CD4-positive, CD25-positive, alpha-beta regulatory T cell (primary cell): ENCODE measurements around the gene CASP8AP2. TPM values are rescaled to one million over a fixed set of nuclear protein-coding genes. Genes with fewer than 3 reads are reported as not detected.
"Not testable (repeated sequence)": the region's sequence is repeated elsewhere in the genome, so short reads cannot be mapped to it uniquely, and the experiment has no call there.

ENCODE experiments used
- ATAC-seq, 2 donors: fragments of 150-1000 bp; cut with Tn5 transposase; one replicate each; pipeline ENCODE4 v1.10.0; 2021; ENCODE audit warnings: low read depth in 2 of 2, moderate number of reproducible peaks in 2 of 2, moderate library complexity in 1 of 2
- DNase-seq, 3 donors: peaks; one replicate each; pipeline versions ENCODE4 v3.0.0 to v3.0.0-alpha.2; 2012 to 2022; ENCODE audit warnings: mixed read lengths in 1 of 3
- H3K27ac ChIP-seq: one replicate; pipeline ENCODE4 v1.7.0; 2013; ENCODE audit warnings: mild to moderate bottlenecking, low read length; ENCODE audit not compliant: insufficient read depth, poor library complexity, severe bottlenecking
- H3K27me3 ChIP-seq: one replicate; pipeline ENCODE4 v1.7.0; 2013; ENCODE audit warnings: low read length; ENCODE audit not compliant: control insufficient read depth, insufficient read depth
- H3K36me3 ChIP-seq: one replicate; pipeline ENCODE4 v1.7.0; 2013; ENCODE audit warnings: mild to moderate bottlenecking, low read length, moderate library complexity; ENCODE audit not compliant: control insufficient read depth, insufficient read depth
- H3K4me1 ChIP-seq: 2 replicates; pipeline ENCODE4 v1.7.0; 2013; ENCODE audit warnings: mild to moderate bottlenecking, low read length; ENCODE audit not compliant: insufficient read depth, control insufficient read depth, poor library complexity, severe bottlenecking
- H3K4me3 ChIP-seq: one replicate; pipeline ENCODE4 v1.7.0; 2013; ENCODE audit warnings: low read depth, mild to moderate bottlenecking, low read length, moderate library complexity
- H3K9me3 ChIP-seq, 2 experiments: 1 replicate in 1 of 2; 2 replicates in 1 of 2; pipeline ENCODE4 v1.7.0; 2013; ENCODE audit warnings: low read length in 2 of 2, mild to moderate bottlenecking in 1 of 2, moderate library complexity in 1 of 2; ENCODE audit not compliant: control insufficient read depth in 2 of 2
- H3K27ac Mint-ChIP-seq, 3 donors: one replicate each; pipeline ENCODE4 v1.8.0; 2020 to 2022; ENCODE audit warnings: mild to moderate bottlenecking in 3 of 3, mixed read lengths in 3 of 3, moderate library complexity in 2 of 3
- H3K27me3 Mint-ChIP-seq: one replicate; pipeline ENCODE4 v1.8.0; 2022; ENCODE audit warnings: mild to moderate bottlenecking, mixed read lengths
- H3K36me3 Mint-ChIP-seq: one replicate; pipeline ENCODE4 v1.8.0; 2020; ENCODE audit warnings: mixed read lengths
- H3K4me1 Mint-ChIP-seq, 4 donors: one replicate each; pipeline ENCODE4 v1.8.0; 2020 to 2022; ENCODE audit warnings: mixed read lengths in 4 of 4, mild to moderate bottlenecking in 1 of 4
- H3K4me3 Mint-ChIP-seq, 4 donors: one replicate each; pipeline ENCODE4 v1.8.0; 2020 to 2022; ENCODE audit warnings: mild to moderate bottlenecking in 4 of 4, mixed read lengths in 4 of 4, moderate library complexity in 3 of 4
- H3K9me3 Mint-ChIP-seq, 7 donors: one replicate each; pipeline ENCODE4 v1.8.0; 2020 to 2022; ENCODE audit warnings: mixed read lengths in 7 of 7, mild to moderate bottlenecking in 3 of 7, moderate library complexity in 2 of 7
- polyA plus RNA-seq, 4 donors: library from polyadenylated mRNA; unstranded; fragments of 300-500 nt; fragmentation: Illumina TruSeq; gene quantifications; one replicate each; pipeline ENCODE4 v1.2.3, GENCODE V29; 2021
- total RNA-seq: library from RNA; stranded (reverse); gene quantifications from one replicate; pipeline ENCODE4 v1.2.3, GENCODE V29; 2022

CASP8AP2 gene
- total and polyA plus RNA-seq, 5 donors from 2014 or later = 30.8 to 59.2 (median 51.0) TPM

DNA sequence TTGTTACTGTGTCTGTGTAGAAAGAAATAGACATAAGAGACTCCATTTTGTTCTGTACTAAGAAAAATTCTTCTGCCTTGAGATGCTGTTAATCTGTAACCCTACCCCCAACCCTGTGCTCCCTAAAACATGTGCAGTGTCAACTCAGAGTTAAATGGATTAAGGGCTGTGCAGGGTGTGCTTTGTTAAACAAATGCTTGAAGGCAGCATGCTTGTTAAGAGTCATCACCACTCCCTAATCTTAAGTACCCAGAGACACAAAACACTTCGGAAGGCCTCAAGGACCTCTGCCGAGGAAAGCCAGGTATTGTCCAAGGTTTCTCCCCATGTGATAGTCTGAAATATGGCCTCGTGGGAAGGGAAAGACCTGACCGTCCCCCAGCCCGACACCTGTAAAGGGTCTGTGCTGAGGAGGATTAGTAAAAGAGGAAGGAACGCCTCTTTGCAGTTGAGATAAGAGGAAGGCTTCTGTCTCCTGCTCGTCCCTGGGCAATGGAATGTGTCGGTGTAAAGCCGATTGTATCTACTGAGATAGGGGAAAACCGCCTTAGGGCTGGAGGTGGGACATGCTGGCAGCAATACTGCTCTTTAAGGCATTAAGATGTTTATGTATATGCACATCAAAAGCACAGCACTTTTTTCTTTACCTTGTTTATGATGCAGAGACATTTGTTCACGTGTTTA, 61.3 kb downstream of the CASP8AP2 start:
- H3K27me3 ChIP-seq = peaks cover 14% of the 10 kb centered on the region
- not testable (repeated sequence) for H3K4me3 ChIP-seq, H3K4me3 Mint-ChIP-seq, H3K4me1 Mint-ChIP-seq, H3K27ac ChIP-seq, DNase-seq, H3K36me3 ChIP-seq, H3K9me3 ChIP-seq, H3K4me1 ChIP-seq, ATAC-seq, H3K27ac Mint-ChIP-seq, H3K36me3 Mint-ChIP-seq, H3K9me3 Mint-ChIP-seq
- H3K27me3 Mint-ChIP-seq = peaks cover 32% of the 10 kb centered on the region

DNA sequence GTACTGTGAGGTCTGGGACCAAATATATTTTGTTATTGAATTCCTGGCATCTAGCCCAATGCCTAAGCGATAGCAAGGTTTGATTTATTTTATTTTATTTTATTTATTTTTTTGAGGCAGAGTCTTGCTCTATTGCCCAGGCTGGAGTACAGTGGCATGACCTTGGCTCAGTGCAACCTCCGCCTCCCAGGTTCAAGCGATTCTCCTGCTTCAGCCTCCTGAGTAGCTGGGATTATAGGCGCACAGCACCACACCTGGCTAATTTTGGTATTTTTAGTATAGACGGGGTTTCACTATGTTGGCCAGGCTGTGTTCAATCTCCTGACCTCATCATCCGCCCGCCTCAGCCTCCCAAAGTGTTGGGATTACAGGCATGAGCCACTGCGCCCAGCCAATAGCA, 62.9 kb downstream of the CASP8AP2 start:
- H3K4me1 ChIP-seq, H3K4me3 ChIP-seq, ATAC-seq, H3K9me3 ChIP-seq, DNase-seq, H3K4me1 Mint-ChIP-seq, H3K36me3 ChIP-seq, H3K36me3 Mint-ChIP-seq, H3K27ac ChIP-seq, H3K4me3 Mint-ChIP-seq, H3K9me3 Mint-ChIP-seq, H3K27ac Mint-ChIP-seq: not testable (repeated sequence)
- peaks cover 39% of the 10 kb centered on the region for H3K27me3 Mint-ChIP-seq
- H3K27me3 ChIP-seq = peaks cover 14% of the 10 kb centered on the region

DNA sequence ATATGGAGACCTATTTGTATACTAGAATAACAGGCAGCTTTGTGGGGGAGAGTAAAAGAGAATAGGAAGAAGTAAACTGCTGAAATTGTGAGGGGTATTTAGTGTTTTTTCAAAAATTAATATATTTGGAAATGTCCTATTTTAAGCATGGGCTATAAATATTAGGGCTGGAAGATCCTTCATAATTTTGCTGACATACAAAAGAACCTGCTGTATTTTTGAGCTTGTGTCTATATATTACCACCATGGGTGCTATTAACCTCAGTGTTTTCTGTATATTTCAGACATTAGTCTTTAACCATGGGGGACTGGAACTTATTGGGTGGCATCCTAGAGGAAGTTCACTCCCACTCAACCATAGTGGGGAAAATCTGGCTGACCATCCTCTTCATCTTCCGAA, 64.5 kb downstream of the CASP8AP2 start, which contains the start of gene GJA10:
Gene GJA10, plus strand, starts transcription at position 301 of the 400 bp plus-strand sequence. Its CDS starts 0 bp downstream, at position 301.
- Histone ChIP-seq H3K4me1 (no peaks in the 10 kb centered on the region), H3K36me3 (no peaks in the 10 kb centered on the region), H3K27ac (no peak within 1 kb of the TSS), H3K27me3 (peaks cover 11% of the 10 kb centered on the region), H3K9me3 (no peaks in the 10 kb centered on the region), H3K4me3 (no peak within 1 kb of the TSS)
- no peak for ATAC-seq
- Mint-ChIP-seq H3K27me3 (peaks cover 32% of the 10 kb centered on the region), H3K27ac (no peak within 1 kb of the TSS), H3K4me3 (no peak within 1 kb of the TSS), H3K36me3 (no peaks in the 10 kb centered on the region), H3K9me3 (peaks cover 0 to 4% (median 0%) of the 10 kb centered on the region in 7 donors), H3K4me1 (peaks cover 0 to 5% (median 0%) of the 10 kb centered on the region in 4 donors)
- no peak for DNase-seq

DNA sequence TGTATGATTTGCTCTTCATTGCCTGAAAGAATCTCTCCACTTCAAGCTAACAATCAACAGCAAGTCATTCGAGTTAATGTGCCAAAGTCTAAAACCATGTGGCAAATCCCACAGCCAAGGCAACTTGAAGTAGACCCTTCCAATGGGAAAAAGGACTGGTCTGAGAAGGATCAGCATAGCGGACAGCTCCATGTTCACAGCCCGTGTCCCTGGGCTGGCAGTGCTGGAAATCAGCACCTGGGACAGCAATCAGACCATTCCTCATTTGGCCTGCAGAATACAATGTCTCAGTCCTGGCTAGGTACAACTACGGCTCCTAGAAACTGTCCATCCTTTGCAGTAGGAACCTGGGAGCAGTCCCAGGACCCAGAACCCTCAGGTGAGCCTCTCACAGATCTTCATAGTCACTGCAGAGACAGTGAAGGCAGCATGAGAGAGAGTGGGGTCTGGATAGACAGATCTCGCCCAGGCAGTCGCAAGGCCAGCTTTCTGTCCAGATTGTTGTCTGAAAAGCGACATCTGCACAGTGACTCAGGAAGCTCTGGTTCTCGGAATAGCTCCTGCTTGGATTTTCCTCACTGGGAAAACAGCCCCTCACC, 65.7 kb downstream of the CASP8AP2 start:
- ATAC-seq = no peak
- H3K9me3 ChIP-seq = no peaks in the 10 kb centered on the region
- H3K27me3 Mint-ChIP-seq = peaks cover 34% of the 10 kb centered on the region
- no peak overlapping the region for H3K27ac ChIP-seq
- no peaks in the 10 kb centered on the region for H3K36me3 ChIP-seq
- H3K4me3 ChIP-seq = no peak overlapping the region
- H3K4me1 Mint-ChIP-seq = peaks cover 0 to 5% (median 0%) of the 10 kb centered on the region in 4 donors
- no peak overlapping the region for H3K27ac Mint-ChIP-seq
- no peak for DNase-seq
- no peaks in the 10 kb centered on the region for H3K36me3 Mint-ChIP-seq
- H3K9me3 Mint-ChIP-seq = peaks cover 0 to 4% (median 0%) of the 10 kb centered on the region in 7 donors
- no peak overlapping the region for H3K4me3 Mint-ChIP-seq
- peaks cover 9% of the 10 kb centered on the region for H3K27me3 ChIP-seq
- no peaks in the 10 kb centered on the region for H3K4me1 ChIP-seq

DNA sequence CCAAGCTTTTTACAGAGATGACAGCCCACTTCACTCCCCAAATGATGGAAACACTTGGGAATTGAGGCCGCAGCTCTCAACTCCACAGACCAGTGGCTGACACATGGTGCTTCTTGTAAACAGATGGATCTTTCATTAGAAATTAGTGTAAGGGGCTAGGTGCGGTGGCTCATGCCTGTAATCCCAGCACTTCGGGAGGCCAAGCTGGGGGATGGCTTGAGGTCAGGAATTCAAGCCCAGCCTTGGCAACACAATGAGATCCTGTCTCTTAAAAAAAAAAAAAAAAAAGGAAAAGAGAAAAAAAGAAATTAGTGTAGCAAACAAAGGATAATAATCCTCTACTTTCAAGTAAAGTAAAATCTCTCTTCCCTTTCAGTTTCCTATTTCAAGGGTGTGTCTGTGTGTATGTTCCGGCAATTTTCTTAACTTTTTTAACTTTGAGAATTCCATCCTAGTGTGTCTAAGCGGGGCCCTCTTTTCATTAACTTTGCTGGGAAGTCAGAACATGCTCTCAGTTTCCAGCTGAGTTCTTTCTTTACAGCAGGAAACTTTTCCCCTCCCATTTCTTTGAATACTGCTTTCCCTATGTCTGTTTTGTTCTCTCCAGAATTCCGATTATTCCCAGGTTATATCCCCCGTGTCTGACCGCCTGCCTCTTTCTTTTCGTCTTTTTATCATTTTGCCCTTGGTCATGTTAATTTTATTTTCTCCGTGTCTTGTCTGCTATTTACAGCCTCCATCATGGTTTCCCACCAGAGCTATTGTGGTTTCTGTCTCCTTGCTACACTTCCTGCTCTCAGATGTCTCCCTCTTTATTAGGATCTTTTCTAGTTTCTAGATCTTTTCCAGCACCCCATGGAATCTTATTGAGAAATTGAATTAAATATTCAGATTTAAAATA, 80.6 kb downstream of the CASP8AP2 start:
- not testable (repeated sequence) for H3K4me1 ChIP-seq, H3K9me3 ChIP-seq, DNase-seq, H3K36me3 Mint-ChIP-seq, H3K27me3 Mint-ChIP-seq, ATAC-seq, H3K27me3 ChIP-seq, H3K27ac ChIP-seq, H3K27ac Mint-ChIP-seq, H3K36me3 ChIP-seq, H3K4me1 Mint-ChIP-seq, H3K4me3 ChIP-seq, H3K4me3 Mint-ChIP-seq, H3K9me3 Mint-ChIP-seq

DNA sequence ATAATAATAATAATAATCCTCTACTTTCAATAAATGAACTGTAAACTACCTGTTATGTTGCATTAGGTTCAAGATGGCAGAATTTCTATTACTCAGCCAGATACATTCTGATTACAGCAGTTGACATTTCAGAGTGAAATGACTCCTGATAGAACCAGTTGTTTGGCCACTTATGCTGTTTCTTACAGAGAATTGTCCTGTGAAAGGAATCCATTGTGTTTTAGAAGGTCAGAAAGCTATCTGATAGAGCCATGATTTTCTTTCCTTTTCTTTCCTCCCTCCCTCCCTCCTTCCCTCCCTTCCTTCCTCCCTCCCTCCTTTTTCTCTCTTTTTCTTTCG, 81.2 kb downstream of the CASP8AP2 start:
- peaks cover 0 to 6% (median 2%) of the 10 kb centered on the region in 7 donors for H3K9me3 Mint-ChIP-seq
- ATAC-seq (no peak), DNase-seq (no peak)
- H3K27ac Mint-ChIP-seq = no peak overlapping the region
- H3K36me3 Mint-ChIP-seq = no peaks in the 10 kb centered on the region
- peaks cover 0 to 2% of the 10 kb centered on the region in 2 experiments for H3K9me3 ChIP-seq
- H3K4me1 Mint-ChIP-seq = no peaks in the 10 kb centered on the region
- no peaks in the 10 kb centered on the region for H3K36me3 ChIP-seq
- no peak overlapping the region for H3K4me3 Mint-ChIP-seq
- H3K27ac ChIP-seq = no peak overlapping the region
- H3K27me3 Mint-ChIP-seq = peaks cover 8% of the 10 kb centered on the region
- peaks cover 4% of the 10 kb centered on the region for H3K27me3 ChIP-seq
- no peaks in the 10 kb centered on the region for H3K4me1 ChIP-seq
- no peak overlapping the region for H3K4me3 ChIP-seq

DNA sequence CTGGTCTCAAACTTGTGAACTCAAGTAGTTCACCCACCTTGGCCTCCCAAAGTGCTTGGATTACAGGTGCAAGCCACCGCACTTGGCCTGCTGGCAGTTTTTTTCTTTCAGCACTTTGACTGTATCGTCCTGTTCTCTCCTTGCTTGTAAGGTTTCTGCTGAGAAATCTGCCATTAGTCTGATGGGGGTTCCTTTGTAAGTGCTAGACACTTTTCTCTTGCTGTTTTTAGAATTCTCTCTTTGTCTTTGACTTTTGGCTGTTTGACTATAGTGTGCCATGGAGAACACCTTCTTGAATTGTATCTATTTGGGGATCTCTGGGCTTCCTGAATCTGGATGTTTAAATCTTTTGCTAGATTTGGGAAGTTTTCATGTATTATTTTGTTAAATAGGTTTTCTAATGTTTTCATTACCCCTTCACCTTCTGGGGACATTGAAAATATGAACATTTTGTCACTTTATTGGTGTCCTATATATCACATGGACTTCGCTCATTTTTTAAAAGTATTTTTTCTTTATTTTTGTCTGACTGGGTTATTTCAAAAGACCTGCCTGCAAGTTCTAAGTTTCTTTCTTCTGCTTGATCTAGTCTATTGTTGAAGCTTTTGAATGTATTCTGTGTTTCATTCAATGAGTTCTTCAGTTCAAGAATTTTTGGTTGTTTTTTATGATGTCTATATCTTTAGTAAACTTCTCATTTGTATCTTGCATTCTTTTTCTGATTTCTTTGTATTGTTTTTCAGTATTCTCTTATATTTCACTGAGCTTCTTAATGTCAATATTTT, 86.6 kb downstream of the CASP8AP2 start:
- Mint-ChIP-seq H3K9me3 (peaks cover 0 to 18% (median 6%) of the 10 kb centered on the region in 7 donors), H3K4me3 (no peak overlapping the region), H3K27ac (no peak overlapping the region), H3K36me3 (peaks cover 5% of the 10 kb centered on the region), H3K27me3 (peaks cover 18% of the 10 kb centered on the region), H3K4me1 (no peaks in the 10 kb centered on the region)
- Histone ChIP-seq H3K27me3 (peaks cover 4% of the 10 kb centered on the region), H3K4me1 (no peaks in the 10 kb centered on the region), H3K4me3 (no peak overlapping the region), H3K9me3 (peaks cover 7 to 14% of the 10 kb centered on the region in 2 experiments), H3K36me3 (no peaks in the 10 kb centered on the region), H3K27ac (no peak overlapping the region)
- ATAC-seq = no peak
- DNase-seq = no peak
